Measurements from ENCODE around the gene KITLG. TPM values are rescaled to one million over a fixed set of nuclear protein-coding genes. Genes with fewer than 3 reads are reported as not detected.

KITLG gene
- total RNA-seq, 1 donor from 2014 or later, result 0.61 TPM

DNA sequence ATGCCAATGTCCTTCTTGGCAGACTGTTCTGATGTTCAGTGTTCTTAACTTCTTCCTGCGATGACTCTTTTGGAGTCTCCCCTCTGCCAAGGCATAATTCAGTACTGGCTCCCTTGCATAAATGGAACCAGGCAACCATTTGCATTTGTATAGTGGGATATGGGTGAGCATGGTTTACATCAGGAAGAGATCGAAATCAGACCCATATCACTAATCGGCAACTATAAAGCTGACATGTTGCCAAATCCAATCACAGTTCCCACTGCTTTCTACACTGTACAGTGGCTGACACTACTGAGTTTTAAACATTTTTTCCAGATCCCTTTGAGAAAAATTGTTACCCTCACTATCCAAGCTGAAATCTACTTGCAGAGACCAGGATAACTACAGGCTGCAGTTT, 83.8 kb downstream of the KITLG start:
- Mint-ChIP-seq H3K27ac (ENCODE audit: unreplicated experiment) (no peak overlapping the region), H3K27me3 (ENCODE audit: unreplicated experiment) (no peaks in the 10 kb centered on the region), H3K4me1 (ENCODE audit: low read depth, unreplicated experiment) (no peaks in the 10 kb centered on the region), H3K36me3 (ENCODE audit: unreplicated experiment) (no peaks in the 10 kb centered on the region), H3K9me3 (ENCODE audit: unreplicated experiment) (no peaks in the 10 kb centered on the region), H3K4me3 (ENCODE audit: unreplicated experiment) (no peak overlapping the region)
- no peak for DNase-seq
- TF ChIP-seq, protein P1, sequence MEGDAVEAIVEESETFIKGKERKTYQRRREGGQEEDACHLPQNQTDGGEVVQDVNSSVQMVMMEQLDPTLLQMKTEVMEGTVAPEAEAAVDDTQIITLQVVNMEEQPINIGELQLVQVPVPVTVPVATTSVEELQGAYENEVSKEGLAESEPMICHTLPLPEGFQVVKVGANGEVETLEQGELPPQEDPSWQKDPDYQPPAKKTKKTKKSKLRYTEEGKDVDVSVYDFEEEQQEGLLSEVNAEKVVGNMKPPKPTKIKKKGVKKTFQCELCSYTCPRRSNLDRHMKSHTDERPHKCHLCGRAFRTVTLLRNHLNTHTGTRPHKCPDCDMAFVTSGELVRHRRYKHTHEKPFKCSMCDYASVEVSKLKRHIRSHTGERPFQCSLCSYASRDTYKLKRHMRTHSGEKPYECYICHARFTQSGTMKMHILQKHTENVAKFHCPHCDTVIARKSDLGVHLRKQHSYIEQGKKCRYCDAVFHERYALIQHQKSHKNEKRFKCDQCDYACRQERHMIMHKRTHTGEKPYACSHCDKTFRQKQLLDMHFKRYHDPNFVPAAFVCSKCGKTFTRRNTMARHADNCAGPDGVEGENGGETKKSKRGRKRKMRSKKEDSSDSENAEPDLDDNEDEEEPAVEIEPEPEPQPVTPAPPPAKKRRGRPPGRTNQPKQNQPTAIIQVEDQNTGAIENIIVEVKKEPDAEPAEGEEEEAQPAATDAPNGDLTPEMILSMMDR (IDR thresholded peaks at IDR 0.05; ENCODE audit: partially characterized antibody, unreplicated experiment), result no peak

DNA sequence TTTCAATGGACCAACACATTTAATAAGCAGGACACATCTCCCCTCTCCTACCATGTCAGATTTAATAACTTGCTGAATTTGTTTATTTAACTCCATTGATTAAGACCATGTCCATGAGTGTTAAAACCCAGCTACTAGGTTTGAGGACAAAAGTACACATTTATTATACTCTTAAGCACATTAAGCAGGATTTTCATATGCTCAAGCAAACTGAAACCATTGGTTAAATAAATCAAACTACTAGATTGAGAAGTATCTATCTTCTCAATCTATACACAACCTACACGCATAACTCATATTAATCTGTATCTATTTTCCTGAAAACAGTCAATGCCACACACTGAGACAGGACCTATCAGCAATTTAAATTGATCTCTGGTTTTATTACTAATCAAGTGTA, 85.2 kb downstream of the KITLG start:
- Mint-ChIP-seq H3K27ac (ENCODE audit: unreplicated experiment) (no peak overlapping the region), H3K4me1 (ENCODE audit: low read depth, unreplicated experiment) (no peaks in the 10 kb centered on the region), H3K9me3 (ENCODE audit: unreplicated experiment) (peaks cover 2% of the 10 kb centered on the region), H3K36me3 (ENCODE audit: unreplicated experiment) (no peaks in the 10 kb centered on the region), H3K4me3 (ENCODE audit: unreplicated experiment) (no peak overlapping the region), H3K27me3 (ENCODE audit: unreplicated experiment) (no peaks in the 10 kb centered on the region)
- no peak for DNase-seq
- TF ChIP-seq, protein P1 (IDR thresholded peaks at IDR 0.05; ENCODE audit: partially characterized antibody, unreplicated experiment), result no peak

DNA sequence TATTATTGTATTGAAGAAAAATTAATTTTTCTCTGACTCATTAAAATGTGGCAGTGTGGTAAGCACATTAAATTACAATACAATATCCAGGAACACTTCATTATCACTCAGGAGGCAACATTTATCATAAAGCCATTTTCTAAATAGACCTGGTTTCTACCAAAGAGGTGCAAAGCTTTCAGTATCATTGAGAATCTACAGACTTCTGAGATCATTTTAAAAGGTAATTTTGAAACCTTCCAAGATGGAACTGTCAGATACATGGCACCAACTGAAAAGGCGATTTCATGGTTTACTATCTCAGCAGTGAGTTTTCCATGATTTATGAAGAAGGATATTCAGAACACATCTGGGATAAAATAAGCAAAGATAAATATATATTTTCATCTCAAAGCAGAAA, 85.8 kb downstream of the KITLG start:
- peaks cover 2% of the 10 kb centered on the region for H3K9me3 Mint-ChIP-seq (ENCODE audit: unreplicated experiment)
- TF ChIP-seq, protein P1 (IDR thresholded peaks at IDR 0.05; ENCODE audit: partially characterized antibody, unreplicated experiment), result no peak
- H3K27me3 Mint-ChIP-seq (ENCODE audit: unreplicated experiment), result no peaks in the 10 kb centered on the region
- no peaks in the 10 kb centered on the region for H3K4me1 Mint-ChIP-seq (ENCODE audit: low read depth, unreplicated experiment)
- H3K4me3 Mint-ChIP-seq (ENCODE audit: unreplicated experiment), result no peak overlapping the region
- no peak for DNase-seq
- no peak overlapping the region for H3K27ac Mint-ChIP-seq (ENCODE audit: unreplicated experiment)
- H3K36me3 Mint-ChIP-seq (ENCODE audit: unreplicated experiment), result no peaks in the 10 kb centered on the region

DNA sequence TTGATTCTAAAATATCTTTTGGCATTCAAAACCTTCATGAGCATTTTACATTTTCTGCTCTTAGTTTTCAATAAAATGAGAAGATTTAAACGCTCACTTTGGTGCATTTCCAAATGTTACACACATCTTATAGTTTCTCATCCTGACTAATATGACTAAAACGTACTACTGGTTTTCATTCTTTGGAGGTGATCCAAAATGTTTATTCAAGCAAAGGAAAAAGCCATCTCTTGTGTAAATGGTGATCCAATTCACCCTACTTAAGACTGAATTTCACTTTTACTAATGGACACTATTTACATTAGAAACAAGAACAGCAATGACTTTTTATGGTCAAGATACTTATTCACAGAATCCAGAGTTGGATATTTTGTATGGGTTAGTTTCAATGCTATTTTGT, 86.6 kb downstream of the KITLG start:
- H3K4me1 Mint-ChIP-seq (ENCODE audit: low read depth, unreplicated experiment), result no peaks in the 10 kb centered on the region
- no peak overlapping the region for H3K4me3 Mint-ChIP-seq (ENCODE audit: unreplicated experiment)
- no peaks in the 10 kb centered on the region for H3K36me3 Mint-ChIP-seq (ENCODE audit: unreplicated experiment)
- no peak for DNase-seq
- no peak overlapping the region for H3K27ac Mint-ChIP-seq (ENCODE audit: unreplicated experiment)
- TF ChIP-seq, protein P1 (IDR thresholded peaks at IDR 0.05; ENCODE audit: partially characterized antibody, unreplicated experiment), result no peak
- peaks cover 2% of the 10 kb centered on the region for H3K9me3 Mint-ChIP-seq (ENCODE audit: unreplicated experiment)
- no peaks in the 10 kb centered on the region for H3K27me3 Mint-ChIP-seq (ENCODE audit: unreplicated experiment)

DNA sequence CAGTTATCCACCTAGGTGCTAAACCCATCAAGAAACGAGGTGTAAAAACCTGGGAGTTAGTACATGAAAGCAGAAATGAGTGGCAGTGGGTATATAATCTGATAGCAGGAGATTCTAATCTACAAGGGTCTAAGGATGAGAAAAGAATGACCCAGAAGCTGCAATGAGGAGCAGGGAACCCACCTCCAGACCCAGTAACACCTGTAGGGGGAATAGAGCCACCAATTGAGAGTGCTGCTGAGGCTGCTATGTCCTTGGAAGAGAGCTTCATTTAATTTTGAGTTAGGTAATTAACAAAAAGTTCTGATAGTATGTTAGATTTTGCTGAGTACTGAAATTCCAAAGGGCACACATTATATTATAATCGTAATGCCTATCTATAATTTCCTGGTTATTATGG, 89.8 kb downstream of the KITLG start:
- no peak for DNase-seq
- Mint-ChIP-seq H3K4me3 (ENCODE audit: unreplicated experiment) (no peak overlapping the region), H3K9me3 (ENCODE audit: unreplicated experiment) (peaks cover 2% of the 10 kb centered on the region), H3K36me3 (ENCODE audit: unreplicated experiment) (no peaks in the 10 kb centered on the region), H3K4me1 (ENCODE audit: low read depth, unreplicated experiment) (peaks cover 2% of the 10 kb centered on the region), H3K27me3 (ENCODE audit: unreplicated experiment) (no peaks in the 10 kb centered on the region), H3K27ac (ENCODE audit: unreplicated experiment) (no peak overlapping the region)
- TF ChIP-seq, protein P1 (IDR thresholded peaks at IDR 0.05; ENCODE audit: partially characterized antibody, unreplicated experiment), result no peak
